ENCODE data around the gene S100A12. TPM values are rescaled to one million over a fixed set of nuclear protein-coding genes. Genes with fewer than 3 reads are reported as not detected.

S100A12 gene
- total and polyA plus RNA-seq, 4 experiments from 2014 or later = 0.95 TPM; not detected in 3

DNA sequence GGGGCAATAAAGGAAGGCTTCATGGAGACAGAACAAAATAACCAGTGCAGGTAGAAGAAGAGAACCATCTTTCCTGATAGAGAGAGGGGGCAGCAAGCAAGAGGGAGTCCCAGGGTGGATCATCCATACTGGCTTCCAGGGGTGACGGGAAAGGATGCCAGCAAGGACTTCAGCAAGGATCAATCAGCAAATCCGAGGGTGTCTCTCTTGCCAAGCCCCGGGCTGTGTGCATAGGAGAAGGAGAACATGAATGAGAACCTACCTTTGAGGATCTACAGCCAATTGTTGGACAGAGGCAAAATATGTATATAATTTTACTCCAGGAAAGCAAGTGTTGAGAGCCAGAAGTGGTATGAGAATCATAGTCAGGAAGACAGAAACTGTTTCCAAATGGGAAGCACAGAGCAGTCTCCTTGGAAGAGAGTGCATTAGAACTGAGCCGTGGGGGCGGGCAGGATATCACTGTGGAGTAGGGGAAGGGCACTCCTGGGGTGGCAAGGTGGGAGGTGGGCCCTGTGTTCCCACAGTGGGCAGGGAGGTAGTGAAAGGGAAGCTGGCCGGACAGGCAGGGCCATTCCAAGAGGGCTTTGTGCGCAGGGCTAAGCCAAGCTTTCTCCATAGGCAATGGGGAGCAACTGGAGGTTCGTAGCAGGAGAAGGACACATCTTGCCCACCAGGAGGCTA, 18.9 kb downstream of the S100A12 start:
- no peaks in the 10 kb centered on the region for H3K36me3 Mint-ChIP-seq
- Histone ChIP-seq H3K4me1 (ENCODE audit: insufficient read depth, low read length) (peaks cover 18% of the 10 kb centered on the region), H3K36me3 (ENCODE audit: insufficient read depth, low read length) (no peaks in the 10 kb centered on the region), H3K4me3 (ENCODE audit: low read length in 2 of 2) (no peak overlapping the region), H3K27me3 (ENCODE audit: insufficient read depth, low read length) (no peaks in the 10 kb centered on the region), H3K9me3 (ENCODE audit: control insufficient read depth in 1 of 2, low read length in 2 of 2) (no peaks in the 10 kb centered on the region), H3K27ac (ENCODE audit: low read depth, low read length) (no peak overlapping the region)
- peak overlapping the region in 4 of 7 donors; percentile 9 to 51 (median 16) for H3K27ac Mint-ChIP-seq
- peaks cover 9 to 28% (median 17%) of the 10 kb centered on the region in 4 donors for H3K4me1 Mint-ChIP-seq
- DNase-seq = no peak
- intact Hi-C loops (cut with micrococcal nuclease) = no loop called here
- CTCF ChIA-PET (ENCODE audit: partially characterized antibody) = interaction anchor here (1.0 to 4.2 kb wide), 7 partner anchors 10 to 139 kb away, joined by 3 to 35 read pairs (median 3); no protein-coding TSS in a partner anchor
- peak overlapping the region in 2 of 8 donors; percentile 2 to 5 for H3K4me3 Mint-ChIP-seq
- no peaks in the 10 kb centered on the region for H3K9me3 Mint-ChIP-seq
- POLR2A ChIA-PET (ENCODE audit: partially characterized antibody) = no interaction called here
- peaks cover 0 to 2% of the 10 kb centered on the region in 2 donors for H3K27me3 Mint-ChIP-seq

DNA sequence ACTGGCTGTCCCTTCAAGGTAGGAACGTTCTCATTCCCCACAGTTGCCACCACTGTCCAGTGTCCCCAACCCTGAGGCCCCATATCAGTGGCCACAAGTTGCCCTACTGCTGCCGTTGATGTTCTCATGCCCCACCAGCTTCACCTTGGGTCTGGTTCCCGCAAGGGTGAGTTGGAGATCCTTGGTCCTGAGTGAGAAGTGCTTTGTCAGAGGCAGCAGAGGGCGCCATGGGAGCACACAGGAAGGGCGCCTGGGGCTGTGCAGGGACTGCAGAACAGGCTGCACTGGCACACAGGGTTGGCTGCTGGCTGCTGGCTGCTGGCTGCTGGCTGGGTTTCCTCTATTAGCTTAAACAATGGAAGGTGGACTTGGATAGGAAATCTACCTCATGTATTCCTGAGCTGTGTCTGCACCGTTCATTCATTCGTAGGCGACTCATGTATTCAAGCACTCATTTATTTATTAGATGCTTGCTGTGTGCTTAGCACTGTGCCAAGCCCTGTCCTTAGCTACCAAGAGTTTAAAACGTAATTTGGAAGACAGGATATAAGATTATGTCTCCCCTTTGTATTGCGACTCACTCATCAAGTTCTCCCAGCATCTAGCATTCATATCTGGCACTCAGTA, 19.9 kb downstream of the S100A12 start:
- H3K27me3 ChIP-seq (ENCODE audit: insufficient read depth, low read length) = no peaks in the 10 kb centered on the region
- DNase-seq = peak in 4 of 5 donors; percentile 15 to 34 (median 22)
- ChIA-PET CTCF (ENCODE audit: partially characterized antibody) (interaction anchor here (1.0 to 4.2 kb wide), 10 partner anchors 9 to 143 kb away, joined by 3 to 35 read pairs (median 3); no protein-coding TSS in a partner anchor), POLR2A (ENCODE audit: partially characterized antibody) (no interaction called here)
- H3K9me3 ChIP-seq (ENCODE audit: control insufficient read depth in 1 of 2, low read length in 2 of 2) = no peaks in the 10 kb centered on the region
- Mint-ChIP-seq H3K4me3 (no peak overlapping the region), H3K27ac (no peak overlapping the region), H3K4me1 (peaks cover 9 to 28% (median 17%) of the 10 kb centered on the region in 4 donors), H3K27me3 (peaks cover 0 to 2% of the 10 kb centered on the region in 2 donors), H3K36me3 (no peaks in the 10 kb centered on the region), H3K9me3 (no peaks in the 10 kb centered on the region)
- no peak overlapping the region for H3K27ac ChIP-seq (ENCODE audit: low read depth, low read length)
- no peak overlapping the region for H3K4me3 ChIP-seq (ENCODE audit: low read length in 2 of 2)
- intact Hi-C loops (cut with micrococcal nuclease) = no loop called here
- H3K36me3 ChIP-seq (ENCODE audit: insufficient read depth, low read length) = no peaks in the 10 kb centered on the region
- H3K4me1 ChIP-seq (ENCODE audit: insufficient read depth, low read length) = peaks cover 18% of the 10 kb centered on the region

DNA sequence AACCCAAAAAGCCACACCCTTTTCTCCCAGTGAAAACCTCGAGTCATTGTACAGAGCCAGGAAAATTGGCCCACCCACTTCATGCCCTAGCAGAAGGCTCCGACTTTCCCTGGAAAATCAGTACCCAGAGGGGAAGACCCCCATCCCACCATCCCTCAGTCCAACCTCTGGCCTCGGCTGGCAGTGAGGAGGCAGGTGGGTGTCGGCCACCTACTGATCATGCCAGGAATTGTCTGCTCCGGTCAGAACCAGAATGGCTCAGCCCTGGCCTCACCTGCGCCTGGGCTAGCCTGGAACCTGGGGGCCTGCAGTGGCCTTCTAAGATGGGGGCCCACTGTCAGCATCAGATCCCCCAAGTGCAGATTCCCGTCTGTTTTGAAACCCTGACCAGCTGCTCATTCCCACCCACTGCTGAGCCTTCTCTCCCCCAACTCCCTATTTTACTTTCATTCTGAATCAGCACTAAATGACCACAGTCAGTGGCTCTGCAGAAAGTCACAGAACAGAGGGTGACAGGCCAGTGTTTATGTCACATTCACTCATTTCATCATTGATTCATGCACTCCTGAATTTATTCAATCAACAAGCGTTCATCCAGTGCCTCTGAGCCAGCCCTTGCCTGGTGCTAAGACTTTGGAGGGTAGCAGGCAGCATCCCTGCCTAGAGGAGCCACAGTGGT, 20.8 kb downstream of the S100A12 start:
- Histone ChIP-seq H3K27ac (ENCODE audit: low read depth, low read length) (no peak overlapping the region), H3K27me3 (ENCODE audit: insufficient read depth, low read length) (no peaks in the 10 kb centered on the region), H3K9me3 (ENCODE audit: control insufficient read depth in 1 of 2, low read length in 2 of 2) (no peaks in the 10 kb centered on the region), H3K36me3 (ENCODE audit: insufficient read depth, low read length) (no peaks in the 10 kb centered on the region), H3K4me3 (ENCODE audit: low read length in 2 of 2) (no peak overlapping the region), H3K4me1 (ENCODE audit: insufficient read depth, low read length) (peaks cover 18% of the 10 kb centered on the region)
- H3K9me3 Mint-ChIP-seq = no peaks in the 10 kb centered on the region
- H3K4me1 Mint-ChIP-seq = peaks cover 9 to 28% (median 17%) of the 10 kb centered on the region in 4 donors
- DNase-seq = no peak
- H3K4me3 Mint-ChIP-seq = no peak overlapping the region
- ChIA-PET POLR2A (ENCODE audit: partially characterized antibody) (no interaction called here), CTCF (ENCODE audit: partially characterized antibody) (interaction anchor here (1.1 to 4.2 kb wide), 10 partner anchors 9 to 144 kb away, joined by 3 to 64 read pairs (median 6); no protein-coding TSS in a partner anchor)
- no peaks in the 10 kb centered on the region for H3K36me3 Mint-ChIP-seq
- H3K27me3 Mint-ChIP-seq = peaks cover 2% of the 10 kb centered on the region in 2 donors
- no peak overlapping the region for H3K27ac Mint-ChIP-seq
- intact Hi-C loops (cut with micrococcal nuclease) = no loop called here

DNA sequence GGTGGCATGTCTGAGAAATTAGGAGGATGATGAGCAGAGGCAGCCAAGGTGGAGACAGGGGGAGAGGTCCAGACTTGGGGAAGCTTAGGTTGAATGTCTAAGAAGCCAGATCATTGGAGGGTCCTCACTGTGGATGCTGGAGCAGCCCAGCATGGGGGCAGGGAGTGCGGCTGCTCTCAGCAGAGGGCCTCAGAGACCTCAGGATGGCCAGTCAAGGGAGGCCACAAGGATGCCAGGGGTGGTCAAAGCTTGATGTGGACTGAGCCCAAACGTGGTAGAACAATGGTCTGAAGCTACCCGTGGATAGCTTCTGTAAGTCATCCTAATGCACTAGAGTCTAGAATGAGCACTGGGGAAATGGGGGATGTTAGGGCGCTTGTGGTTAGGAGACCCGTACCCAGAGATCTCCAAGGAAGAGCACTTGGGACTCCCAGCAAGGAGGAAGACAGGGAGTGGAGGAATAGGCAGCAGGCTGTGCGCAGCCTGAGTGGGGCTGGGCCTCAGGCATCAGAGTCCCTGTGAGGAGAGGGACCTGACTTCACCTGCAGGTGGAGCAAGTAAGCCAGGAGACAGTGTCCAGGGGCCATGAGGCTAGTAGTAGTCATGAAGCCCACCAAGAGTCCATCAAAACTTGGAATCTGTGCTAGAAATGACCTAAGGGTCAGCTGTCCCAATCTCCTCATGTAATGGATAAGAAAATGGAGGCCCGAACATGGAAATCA, 22.0 kb downstream of the S100A12 start:
- Histone ChIP-seq H3K27ac (ENCODE audit: low read depth, low read length) (no peak overlapping the region), H3K4me1 (ENCODE audit: insufficient read depth, low read length) (peaks cover 16% of the 10 kb centered on the region), H3K4me3 (ENCODE audit: low read length in 2 of 2) (no peak overlapping the region), H3K36me3 (ENCODE audit: insufficient read depth, low read length) (no peaks in the 10 kb centered on the region), H3K27me3 (ENCODE audit: insufficient read depth, low read length) (no peaks in the 10 kb centered on the region), H3K9me3 (ENCODE audit: control insufficient read depth in 1 of 2, low read length in 2 of 2) (no peaks in the 10 kb centered on the region)
- Mint-ChIP-seq H3K9me3 (no peaks in the 10 kb centered on the region), H3K4me3 (no peak overlapping the region), H3K27me3 (peaks cover 6 to 8% of the 10 kb centered on the region in 2 donors), H3K27ac (no peak overlapping the region), H3K4me1 (peaks cover 9 to 28% (median 17%) of the 10 kb centered on the region in 4 donors), H3K36me3 (no peaks in the 10 kb centered on the region)
- CTCF ChIA-PET (ENCODE audit: partially characterized antibody) = interaction anchor here (0.7 to 3.6 kb wide), 17 partner anchors 8 to 265 kb away, joined by 3 to 64 read pairs (median 5); partner anchors contain the start of genes S100A12 and S100A5
- POLR2A ChIA-PET (ENCODE audit: partially characterized antibody) = no interaction called here
- intact Hi-C loops (cut with micrococcal nuclease) = loop anchor here (2.0 kb wide), 1 partner anchor 51 kb away; no protein-coding TSS in a partner anchor
- DNase-seq = no peak

DNA sequence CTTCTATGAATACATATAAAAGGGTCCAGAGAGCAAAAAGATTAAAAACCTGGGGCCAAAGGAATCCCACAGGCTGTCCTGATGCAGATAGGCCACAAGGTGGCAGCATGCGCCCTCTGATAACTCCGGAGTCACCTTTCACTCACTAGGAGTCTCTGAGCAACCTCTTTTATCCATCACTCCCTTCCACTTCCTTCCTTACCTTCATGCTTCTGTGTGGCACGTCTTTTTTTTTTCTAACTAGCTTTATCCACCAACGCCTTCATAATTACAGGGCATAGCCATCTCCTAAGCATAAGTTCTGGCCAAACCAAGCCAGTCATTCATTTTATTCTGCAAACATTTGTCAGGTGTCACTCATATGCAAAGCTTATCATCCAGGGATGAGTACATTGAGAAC, 22.9 kb downstream of the S100A12 start:
- H3K36me3 ChIP-seq (ENCODE audit: insufficient read depth, low read length) = no peaks in the 10 kb centered on the region
- ChIA-PET CTCF (ENCODE audit: partially characterized antibody) (interaction anchor here (0.5 to 3.6 kb wide), 19 partner anchors 9 to 393 kb away, joined by 3 to 64 read pairs (median 5); partner anchors contain the start of gene S100A12), POLR2A (ENCODE audit: partially characterized antibody) (no interaction called here)
- H3K36me3 Mint-ChIP-seq = no peaks in the 10 kb centered on the region
- no peaks in the 10 kb centered on the region for H3K27me3 ChIP-seq (ENCODE audit: insufficient read depth, low read length)
- no peaks in the 10 kb centered on the region for H3K9me3 ChIP-seq (ENCODE audit: control insufficient read depth in 1 of 2, low read length in 2 of 2)
- no peak overlapping the region for H3K4me3 ChIP-seq (ENCODE audit: low read length in 2 of 2)
- peak in 4 of 5 donors; percentile 48 to 63 (median 56) for DNase-seq
- no peak overlapping the region for H3K4me3 Mint-ChIP-seq
- H3K9me3 Mint-ChIP-seq = no peaks in the 10 kb centered on the region
- intact Hi-C loops (cut with micrococcal nuclease) = loop anchor here (1.0 to 2.0 kb wide), 2 partner anchors 52 to 143 kb away; no protein-coding TSS in a partner anchor
- H3K27ac ChIP-seq (ENCODE audit: low read depth, low read length) = no peak overlapping the region
- H3K4me1 ChIP-seq (ENCODE audit: insufficient read depth, low read length) = peaks cover 8% of the 10 kb centered on the region
- H3K4me1 Mint-ChIP-seq = peaks cover 4 to 20% (median 11%) of the 10 kb centered on the region in 4 donors
- H3K27me3 Mint-ChIP-seq = peaks cover 6 to 13% of the 10 kb centered on the region in 2 donors
- H3K27ac Mint-ChIP-seq = no peak overlapping the region

- no peaks in the 10 kb centered on the region for H3K27me3 ChIP-seq (ENCODE audit: insufficient read depth, low read length)
- peaks cover 9 to 18% of the 10 kb centered on the region in 2 donors for H3K27me3 Mint-ChIP-seq
- H3K4me3 Mint-ChIP-seq = no peak overlapping the region
- H3K4me1 Mint-ChIP-seq = peaks cover 12 to 18% (median 14%) of the 10 kb centered on the region in 4 donors
- DNase-seq = no peak
- intact Hi-C loops (cut with micrococcal nuclease) = no loop called here
- no peaks in the 10 kb centered on the region for H3K36me3 ChIP-seq (ENCODE audit: insufficient read depth, low read length)
- H3K27ac Mint-ChIP-seq = no peak overlapping the region
- H3K9me3 Mint-ChIP-seq = no peaks in the 10 kb centered on the region
- H3K4me3 ChIP-seq (ENCODE audit: low read length in 2 of 2) = no peak overlapping the region
- no peak overlapping the region for H3K27ac ChIP-seq (ENCODE audit: low read depth, low read length)
- no peaks in the 10 kb centered on the region for H3K9me3 ChIP-seq (ENCODE audit: control insufficient read depth in 1 of 2, low read length in 2 of 2)
- ChIA-PET CTCF (ENCODE audit: partially characterized antibody) (interaction anchor here (0.7 to 2.2 kb wide), 2 partner anchors 144 kb away, joined by 3 to 8 read pairs; no protein-coding TSS in a partner anchor), POLR2A (ENCODE audit: partially characterized antibody) (no interaction called here)
- peaks cover 13% of the 10 kb centered on the region for H3K4me1 ChIP-seq (ENCODE audit: insufficient read depth, low read length)
- H3K36me3 Mint-ChIP-seq = no peaks in the 10 kb centered on the region
These were observed 25.0 kb downstream of the S100A12 start for GRCh38 chr1:153350321-153350957.

Measured in CD4-positive, alpha-beta memory T cell (primary cell).